Naive thymus-derived CD4-positive, alpha-beta T cell (primary cell): ENCODE measurements around the gene SOST. TPM values are rescaled to one million over a fixed set of nuclear protein-coding genes. Genes with fewer than 3 reads are reported as not detected.

Experiments
- ATAC-seq: fragments of 150-1000 bp; cut with Tn5 transposase; 2 replicates; pipeline ENCODE4 v1.10.0; 2021; ENCODE audit warnings: mild to moderate bottlenecking, moderate library complexity
- CTCF ChIA-PET: fragments of 350-600 bp; sonication (Branson Sonifier 250); formaldehyde crosslinking; loops from one replicate; lab custom pipeline; 2021; ENCODE audit warnings: antibody characterized with exemption; lab: Charles Lee
- POLR2A ChIA-PET: fragments of 350-600 bp; sonication (Branson Sonifier 250); formaldehyde crosslinking; loops from one replicate; lab custom pipeline; 2021; ENCODE audit warnings: antibody characterized with exemption, inconsistent platforms; lab: Charles Lee
- DNase-seq, 9 donors: peaks; one replicate each; pipeline versions ENCODE4 v3.0.0 to v3.0.0-alpha.2; 2020 to 2022; ENCODE audit warnings: mixed read lengths in 1 of 9
- H3K27ac ChIP-seq: one replicate; pipeline ENCODE4 v1.7.0; 2013; ENCODE audit warnings: mild to moderate bottlenecking, low read depth, low read length, moderate library complexity
- H3K27me3 ChIP-seq, 2 donors: one replicate each; pipeline ENCODE4 v1.7.0; 2013; ENCODE audit warnings: low read length in 2 of 2, mild to moderate bottlenecking in 2 of 2, moderate library complexity in 2 of 2; ENCODE audit not compliant: control insufficient read depth in 2 of 2, insufficient read depth in 2 of 2
- H3K36me3 ChIP-seq, 3 experiments: 1 replicate in 2 of 3; 2 replicates in 1 of 3; pipeline ENCODE4 v1.7.0; 2013; ENCODE audit warnings: low read length in 3 of 3, mild to moderate bottlenecking in 3 of 3, moderate library complexity in 1 of 3; ENCODE audit not compliant: insufficient read depth in 3 of 3, control insufficient read depth in 2 of 3
- H3K4me1 ChIP-seq, 2 donors: one replicate each; pipeline ENCODE4 v1.7.0; 2013; ENCODE audit warnings: low read length in 2 of 2, mild to moderate bottlenecking in 2 of 2, moderate library complexity in 1 of 2; ENCODE audit not compliant: control insufficient read depth in 2 of 2, insufficient read depth in 2 of 2
- H3K4me3 ChIP-seq: 2 replicates; pipeline ENCODE4 v1.7.0; 2013; ENCODE audit warnings: mild to moderate bottlenecking, low read length
- H3K9me3 ChIP-seq, 3 experiments: 1 replicate in 2 of 3; 2 replicates in 1 of 3; pipeline ENCODE4 v1.7.0; 2013; ENCODE audit warnings: low read length in 3 of 3; ENCODE audit not compliant: control insufficient read depth in 2 of 3
- H3K27ac Mint-ChIP-seq, 9 donors: one replicate each; pipeline ENCODE4 v1.8.0; 2020 to 2022; ENCODE audit warnings: mixed read lengths in 9 of 9, mild to moderate bottlenecking in 8 of 9, moderate library complexity in 5 of 9, inconsistent platforms in 2 of 9
- H3K27me3 Mint-ChIP-seq, 5 donors: one replicate each; pipeline ENCODE4 v1.8.0; 2021 to 2022; ENCODE audit warnings: mixed read lengths in 5 of 5, mild to moderate bottlenecking in 1 of 5
- H3K36me3 Mint-ChIP-seq, 5 donors: one replicate each; pipeline ENCODE4 v1.8.0; 2020 to 2022; ENCODE audit warnings: mixed read lengths in 5 of 5, mild to moderate bottlenecking in 3 of 5, inconsistent platforms in 1 of 5
- H3K4me1 Mint-ChIP-seq, 7 donors: one replicate each; pipeline ENCODE4 v1.8.0; 2020 to 2022; ENCODE audit warnings: mixed read lengths in 7 of 7, mild to moderate bottlenecking in 3 of 7, inconsistent platforms in 1 of 7
- H3K4me3 Mint-ChIP-seq, 10 donors: one replicate each; pipeline ENCODE4 v1.8.0; 2020 to 2022; ENCODE audit warnings: mild to moderate bottlenecking in 10 of 10, mixed read lengths in 10 of 10, moderate library complexity in 6 of 10, inconsistent platforms in 2 of 10
- H3K9me3 Mint-ChIP-seq, 11 donors: one replicate each; pipeline ENCODE4 v1.8.0; 2020 to 2022; ENCODE audit warnings: mixed read lengths in 11 of 11, mild to moderate bottlenecking in 4 of 11, inconsistent platforms in 1 of 11, moderate library complexity in 1 of 11
- intact Hi-C, 2 donors: fragments of 100-400 bp; cut with micrococcal nuclease; formaldehyde crosslinking; loops; one replicate each; pipeline ENCODE4 v1.15.1; 2023
- polyA plus RNA-seq, 2 donors: library from polyadenylated mRNA; unstranded; fragments of 300-500 nt; fragmentation: Illumina TruSeq; gene quantifications; one replicate each; pipeline ENCODE4 v1.2.3, GENCODE V29; 2021
- total RNA-seq, 6 experiments: library from RNA in 5 of 6; stranded (reverse) in 5 of 6; gene quantifications; 1 replicate in 5 of 6; 2 replicates in 1 of 6; pipeline ENCODE4 v1.2.3 and lab custom pipeline; 2021 to 2026

SOST gene
- total and polyA plus RNA-seq, 7 experiments from 2014 or later = not detected

DNA sequence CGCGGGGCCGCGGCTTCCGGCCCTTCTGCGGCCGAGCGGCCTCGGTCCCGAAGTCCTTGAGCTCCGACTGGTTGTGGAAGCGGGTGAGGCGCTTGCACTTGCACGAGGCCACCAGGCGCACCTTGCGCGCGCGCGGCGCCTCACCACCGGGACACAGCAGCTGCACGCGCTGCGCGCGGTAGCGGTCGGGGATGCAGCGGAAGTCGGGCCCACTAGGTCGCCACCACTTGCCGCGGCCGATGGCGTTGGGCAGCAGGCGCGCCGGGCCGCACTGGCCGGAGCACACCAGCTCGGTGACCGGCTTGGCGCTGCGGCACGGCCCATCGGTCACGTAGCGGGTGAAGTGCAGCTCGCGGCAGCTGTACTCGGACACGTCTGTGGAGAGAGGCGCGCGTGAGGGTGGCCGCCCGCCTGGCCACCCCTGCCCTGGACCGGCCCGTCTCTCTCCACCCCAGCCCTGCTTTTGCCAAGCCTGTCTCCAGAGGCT lies 3.2 kb downstream of the SOST start:
- ATAC-seq (no peak), DNase-seq (peak in 1 of 9 donors; percentile 29)
- ChIA-PET CTCF (interaction anchor here (1.3 to 8.7 kb wide), 2 partner anchors 17 to 60 kb away, joined by 4 to 160 read pairs; no protein-coding TSS in a partner anchor), POLR2A (no interaction called here)
- Mint-ChIP-seq H3K4me3 (peak overlapping the region in 1 of 10 donors; percentile 47), H3K4me1 (peaks cover 0 to 6% (median 0%) of the 10 kb centered on the region in 7 donors), H3K27me3 (peaks cover 35 to 60% (median 46%) of the 10 kb centered on the region in 5 donors), H3K9me3 (peaks cover 0 to 1% (median 0%) of the 10 kb centered on the region in 11 donors), H3K36me3 (no peaks in the 10 kb centered on the region), H3K27ac (no peak overlapping the region)
- H3K4me1 ChIP-seq = no peaks in the 10 kb centered on the region
- no peak overlapping the region for H3K4me3 ChIP-seq
- no peaks in the 10 kb centered on the region for H3K36me3 ChIP-seq
- H3K27me3 ChIP-seq = peaks cover 0 to 2% of the 10 kb centered on the region in 2 donors
- intact Hi-C loops = no loop called here
- H3K9me3 ChIP-seq = no peaks in the 10 kb centered on the region
- H3K27ac ChIP-seq = no peak overlapping the region

DNA sequence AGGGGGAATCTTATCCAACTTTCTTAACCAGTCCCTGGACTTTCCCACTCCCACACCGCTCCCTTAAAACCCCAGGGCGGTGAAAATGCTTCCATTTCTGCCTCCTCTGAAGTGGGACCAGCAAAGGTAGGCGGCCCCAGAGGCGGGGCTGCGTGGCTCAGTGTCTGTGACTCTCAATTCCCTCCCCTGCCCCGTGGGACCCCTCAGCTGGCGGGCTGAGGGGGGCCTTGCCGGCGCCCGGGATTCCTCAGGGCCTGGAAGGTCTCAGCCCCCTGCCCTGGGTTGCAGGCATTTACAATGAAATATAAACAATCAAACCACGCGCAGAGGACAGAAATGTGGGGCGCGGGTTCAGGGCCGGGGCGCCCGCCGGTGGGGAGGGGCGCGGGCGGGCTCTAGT lies 3.6 kb downstream of the SOST start:
- H3K4me3 Mint-ChIP-seq = no peak overlapping the region
- ATAC-seq (no peak), DNase-seq (no peak)
- no peaks in the 10 kb centered on the region for H3K9me3 ChIP-seq
- H3K36me3 ChIP-seq = no peaks in the 10 kb centered on the region
- no peaks in the 10 kb centered on the region for H3K4me1 ChIP-seq
- peaks cover 0 to 1% (median 0%) of the 10 kb centered on the region in 11 donors for H3K9me3 Mint-ChIP-seq
- ChIA-PET CTCF (interaction anchor here (1.3 kb wide), 1 partner anchor 16 kb away, joined by 4 read pairs; no protein-coding TSS in a partner anchor), POLR2A (no interaction called here)
- H3K36me3 Mint-ChIP-seq = no peaks in the 10 kb centered on the region
- H3K27ac Mint-ChIP-seq = no peak overlapping the region
- H3K27me3 ChIP-seq = peaks cover 0 to 2% of the 10 kb centered on the region in 2 donors
- no peak overlapping the region for H3K27ac ChIP-seq
- H3K4me3 ChIP-seq = no peak overlapping the region
- intact Hi-C loops = no loop called here
- H3K4me1 Mint-ChIP-seq = peaks cover 0 to 10% (median 0%) of the 10 kb centered on the region in 7 donors
- peaks cover 35 to 65% (median 47%) of the 10 kb centered on the region in 5 donors for H3K27me3 Mint-ChIP-seq

DNA sequence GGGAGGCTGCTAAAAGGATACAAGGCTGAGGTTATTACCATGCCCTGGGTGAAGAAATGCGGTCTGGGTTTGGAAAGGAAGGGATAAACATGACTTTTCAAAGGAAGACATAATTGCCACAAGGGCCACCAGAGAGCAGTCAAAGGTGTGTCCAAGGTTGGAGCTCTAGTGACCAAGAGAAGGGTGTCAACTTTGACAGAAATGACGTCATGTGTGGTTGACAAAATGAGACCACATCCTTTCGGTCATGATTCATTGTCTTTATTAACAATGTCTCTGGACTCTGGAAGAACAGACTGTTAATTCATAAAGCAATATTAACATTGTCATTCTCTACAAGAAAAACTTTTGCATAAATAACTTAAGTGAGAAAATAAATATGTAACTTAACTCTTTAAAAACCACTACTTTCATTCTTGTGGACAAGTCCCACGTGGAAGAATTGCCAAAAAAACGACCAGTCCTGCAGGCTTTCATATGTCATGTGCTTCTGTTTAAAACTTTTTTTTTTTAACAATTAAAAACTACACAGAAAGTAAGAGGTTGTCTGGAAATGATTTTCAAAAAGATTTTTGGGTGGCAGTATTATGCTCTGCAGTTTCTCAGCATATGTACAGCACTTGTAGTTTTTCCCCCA lies 5.0 kb downstream of the SOST start:
- DNase-seq (no peak), ATAC-seq (peak; percentile 47)
- Mint-ChIP-seq H3K36me3 (no peaks in the 10 kb centered on the region), H3K9me3 (no peaks in the 10 kb centered on the region), H3K4me1 (peaks cover 0 to 16% (median 0%) of the 10 kb centered on the region in 7 donors), H3K4me3 (no peak overlapping the region), H3K27ac (no peak overlapping the region), H3K27me3 (peaks cover 35 to 63% (median 47%) of the 10 kb centered on the region in 5 donors)
- no peaks in the 10 kb centered on the region for H3K36me3 ChIP-seq
- intact Hi-C loops = no loop called here
- no peaks in the 10 kb centered on the region for H3K9me3 ChIP-seq
- H3K27me3 ChIP-seq = peaks cover 0 to 2% of the 10 kb centered on the region in 2 donors
- ChIA-PET POLR2A (no interaction called here), CTCF (interaction anchor here (0.7 to 1.7 kb wide), 3 partner anchors 13 to 829 kb away, joined by 3 to 4 read pairs (median 4); partner anchors contain the start of gene CD300LG)
- no peaks in the 10 kb centered on the region for H3K4me1 ChIP-seq
- H3K4me3 ChIP-seq = no peak overlapping the region
- H3K27ac ChIP-seq = no peak overlapping the region

- H3K27me3 Mint-ChIP-seq = peaks cover 30 to 51% (median 50%) of the 10 kb centered on the region in 5 donors
- H3K36me3 Mint-ChIP-seq = no peaks in the 10 kb centered on the region
- peaks cover 0 to 16% (median 0%) of the 10 kb centered on the region in 7 donors for H3K4me1 Mint-ChIP-seq
- ATAC-seq = no peak
- no peak overlapping the region for H3K27ac Mint-ChIP-seq
- intact Hi-C loops = no loop called here
- H3K9me3 Mint-ChIP-seq = no peaks in the 10 kb centered on the region
- H3K4me3 Mint-ChIP-seq = no peak overlapping the region
- peaks cover 0 to 2% of the 10 kb centered on the region in 2 donors for H3K27me3 ChIP-seq
- no peaks in the 10 kb centered on the region for H3K36me3 ChIP-seq
- ChIA-PET CTCF (interaction anchor here (1.3 to 2.5 kb wide), 2 partner anchors 10 to 56 kb away, joined by 3 to 12 read pairs; no protein-coding TSS in a partner anchor), POLR2A (no interaction called here)
- no peaks in the 10 kb centered on the region for H3K4me1 ChIP-seq
- H3K9me3 ChIP-seq = no peaks in the 10 kb centered on the region
- H3K27ac ChIP-seq = no peak overlapping the region
- no peak overlapping the region for H3K4me3 ChIP-seq
- DNase-seq = no peak
Observed at GRCh38 chr17:43750153-43750552, 8.4 kb downstream of the SOST start.

DNA sequence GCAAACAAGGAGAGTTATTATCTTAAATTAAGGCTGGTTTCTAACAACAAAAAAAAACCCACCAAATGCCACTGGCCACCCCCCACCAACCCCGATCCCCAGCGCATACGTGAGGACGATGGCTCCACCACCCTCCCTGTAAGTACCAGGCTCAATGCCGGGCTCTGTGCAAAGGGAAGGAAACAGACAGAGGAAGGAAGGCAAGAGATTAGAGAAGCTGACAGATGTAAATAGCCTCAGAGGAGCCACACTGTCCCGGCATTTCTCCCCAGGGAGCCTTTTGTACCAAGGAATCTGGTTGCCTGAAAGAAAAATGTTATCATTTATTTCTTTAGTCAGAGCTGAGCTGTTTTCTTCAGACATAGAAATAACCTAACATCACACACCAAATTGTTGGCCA lies 13.1 kb downstream of the SOST start:
- no peak overlapping the region for H3K27ac ChIP-seq
- Mint-ChIP-seq H3K27ac (no peak overlapping the region), H3K9me3 (peaks cover 0 to 4% (median 0%) of the 10 kb centered on the region in 11 donors), H3K36me3 (no peaks in the 10 kb centered on the region), H3K27me3 (peaks cover 37 to 55% (median 47%) of the 10 kb centered on the region in 5 donors), H3K4me3 (no peak overlapping the region), H3K4me1 (peaks cover 0 to 9% (median 0%) of the 10 kb centered on the region in 7 donors)
- no peak overlapping the region for H3K4me3 ChIP-seq
- no peak for ATAC-seq
- POLR2A ChIA-PET = no interaction called here
- H3K4me1 ChIP-seq = no peaks in the 10 kb centered on the region
- intact Hi-C loops = no loop called here
- H3K9me3 ChIP-seq = no peaks in the 10 kb centered on the region
- no peaks in the 10 kb centered on the region for H3K36me3 ChIP-seq
- CTCF ChIA-PET = no interaction called here
- H3K27me3 ChIP-seq = no peaks in the 10 kb centered on the region
- no peak for DNase-seq

DNA sequence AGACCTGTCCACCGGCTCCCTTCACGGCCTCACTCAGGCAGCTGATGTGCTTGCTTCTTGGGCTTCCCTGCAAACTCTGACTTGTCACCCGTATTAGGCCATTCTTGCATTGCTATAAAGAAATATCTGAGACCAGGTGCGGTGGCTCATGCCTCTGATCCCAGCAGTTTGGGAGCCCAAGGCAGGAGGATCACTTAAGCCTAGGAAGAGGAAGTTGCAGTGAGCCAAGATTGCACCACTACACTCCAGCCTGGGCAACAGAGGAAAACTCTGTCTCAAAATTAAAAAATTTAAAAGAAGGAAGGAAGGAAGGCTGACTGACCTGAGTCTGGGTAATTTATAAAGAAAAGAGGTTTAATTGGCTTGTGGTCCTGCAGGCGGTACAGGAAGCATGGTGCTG lies 17.0 kb downstream of the SOST start:
- H3K27me3 Mint-ChIP-seq = peaks cover 33 to 54% (median 49%) of the 10 kb centered on the region in 5 donors

More for the DNA sequence above, 17.0 kb downstream of the SOST start:
- Histone ChIP-seq H3K9me3 (no peaks in the 10 kb centered on the region), H3K4me1 (no peaks in the 10 kb centered on the region), H3K36me3 (no peaks in the 10 kb centered on the region), H3K27me3 (no peaks in the 10 kb centered on the region), H3K4me3 (no peak overlapping the region), H3K27ac (no peak overlapping the region)
- DNase-seq (no peak), ATAC-seq (no peak)
- H3K4me1 Mint-ChIP-seq = no peaks in the 10 kb centered on the region
- ChIA-PET CTCF (no interaction called here), POLR2A (interaction anchor here (1.5 kb wide), 1 partner anchor 10 kb away, joined by 3 read pairs; no protein-coding TSS in a partner anchor)
- H3K9me3 Mint-ChIP-seq = peaks cover 0 to 4% (median 0%) of the 10 kb centered on the region in 11 donors
- H3K4me3 Mint-ChIP-seq = no peak overlapping the region
- H3K36me3 Mint-ChIP-seq = no peaks in the 10 kb centered on the region
- no peak overlapping the region for H3K27ac Mint-ChIP-seq
- intact Hi-C loops = no loop called here
